Spleen (tissue), 7 donors: Measurements from ENCODE around the gene BRS3.

Experiments
- POLR2A ChIP-seq, 3 donors: fragments of 450-650 bp; IDR thresholded peaks; one replicate each; pipeline ENCODE4 v1.5.1; 2017; ENCODE audit warnings: antibody characterized with exemption in 3 of 3, mild to moderate bottlenecking in 1 of 3
- POLR2AphosphoS5 ChIP-seq, 3 donors: sonication (generic); formaldehyde crosslinking; IDR thresholded peaks; one replicate each; pipeline ENCODE4 v1.5.1; 2017; ENCODE audit warnings: antibody characterized with exemption in 3 of 3
- TF ChIP-seq, protein P1 (sequence below), 11 experiments: fragments of 200-600 bp in 7 of 11; fragments of 450-650 bp in 4 of 11; sonication (generic) in 4 of 11; IDR thresholded peaks in 8 of 11; conservative IDR thresholded peaks in 3 of 11; 1 replicate in 7 of 11; 2 replicates in 4 of 11; pipeline versions ENCODE4 v1.4.0 to v1.8.0; 2016 to 2021; ENCODE audit warnings: antibody characterized with exemption in 11 of 11, inconsistent platforms in 4 of 11, mild to moderate bottlenecking in 1 of 11
- donor health status: DM: no; HTN: no; CAD: no; lungs with moderate emphysema.
- donor health status: DM: no; HTN: no; CAD: no.
- donor health status: DM: no; HTN: no; CAD: no.

DNA sequence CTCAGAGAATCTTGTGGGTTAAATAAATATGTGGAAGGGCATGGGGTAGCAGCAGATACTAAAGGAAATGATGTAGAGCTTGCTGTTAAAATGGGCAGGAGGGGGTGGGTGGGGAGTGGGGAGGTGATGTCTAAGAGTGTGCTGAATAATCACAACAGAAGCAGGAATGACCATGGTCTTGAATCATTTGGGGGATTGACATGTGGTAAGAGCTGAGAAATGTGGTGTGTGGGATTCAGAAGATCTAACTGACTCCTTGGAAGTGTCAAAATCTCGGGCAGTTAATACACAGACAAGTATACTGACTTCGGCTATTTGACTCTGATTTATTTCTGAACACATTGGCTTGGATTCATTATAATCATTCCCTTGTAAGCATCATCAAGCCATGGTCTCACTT lies 51.1 kb downstream of the BRS3 start:
- TF ChIP-seq, protein P1, sequence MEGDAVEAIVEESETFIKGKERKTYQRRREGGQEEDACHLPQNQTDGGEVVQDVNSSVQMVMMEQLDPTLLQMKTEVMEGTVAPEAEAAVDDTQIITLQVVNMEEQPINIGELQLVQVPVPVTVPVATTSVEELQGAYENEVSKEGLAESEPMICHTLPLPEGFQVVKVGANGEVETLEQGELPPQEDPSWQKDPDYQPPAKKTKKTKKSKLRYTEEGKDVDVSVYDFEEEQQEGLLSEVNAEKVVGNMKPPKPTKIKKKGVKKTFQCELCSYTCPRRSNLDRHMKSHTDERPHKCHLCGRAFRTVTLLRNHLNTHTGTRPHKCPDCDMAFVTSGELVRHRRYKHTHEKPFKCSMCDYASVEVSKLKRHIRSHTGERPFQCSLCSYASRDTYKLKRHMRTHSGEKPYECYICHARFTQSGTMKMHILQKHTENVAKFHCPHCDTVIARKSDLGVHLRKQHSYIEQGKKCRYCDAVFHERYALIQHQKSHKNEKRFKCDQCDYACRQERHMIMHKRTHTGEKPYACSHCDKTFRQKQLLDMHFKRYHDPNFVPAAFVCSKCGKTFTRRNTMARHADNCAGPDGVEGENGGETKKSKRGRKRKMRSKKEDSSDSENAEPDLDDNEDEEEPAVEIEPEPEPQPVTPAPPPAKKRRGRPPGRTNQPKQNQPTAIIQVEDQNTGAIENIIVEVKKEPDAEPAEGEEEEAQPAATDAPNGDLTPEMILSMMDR (IDR thresholded peaks at IDR 0.05 in 8 of 11, conservative IDR thresholded peaks at IDR 0.05 in 3 of 11), result no peak
- TF ChIP-seq POLR2A (IDR thresholded peaks at IDR 0.05) (no peak), POLR2AphosphoS5 (IDR thresholded peaks at IDR 0.05) (no peak)
